ENCODE measurements around the gene ATG7.

- TF ChIP-seq ZC3H11A (IDR thresholded peaks at IDR 0.05) (no peak), POLR2A (IDR thresholded peaks at IDR 0.05; ENCODE audit: low read length) (no peak), TP53 (CRISPR knock-in tag; IDR thresholded peaks at IDR 0.05) (no peak)
- TF ChIP-seq, protein P1, sequence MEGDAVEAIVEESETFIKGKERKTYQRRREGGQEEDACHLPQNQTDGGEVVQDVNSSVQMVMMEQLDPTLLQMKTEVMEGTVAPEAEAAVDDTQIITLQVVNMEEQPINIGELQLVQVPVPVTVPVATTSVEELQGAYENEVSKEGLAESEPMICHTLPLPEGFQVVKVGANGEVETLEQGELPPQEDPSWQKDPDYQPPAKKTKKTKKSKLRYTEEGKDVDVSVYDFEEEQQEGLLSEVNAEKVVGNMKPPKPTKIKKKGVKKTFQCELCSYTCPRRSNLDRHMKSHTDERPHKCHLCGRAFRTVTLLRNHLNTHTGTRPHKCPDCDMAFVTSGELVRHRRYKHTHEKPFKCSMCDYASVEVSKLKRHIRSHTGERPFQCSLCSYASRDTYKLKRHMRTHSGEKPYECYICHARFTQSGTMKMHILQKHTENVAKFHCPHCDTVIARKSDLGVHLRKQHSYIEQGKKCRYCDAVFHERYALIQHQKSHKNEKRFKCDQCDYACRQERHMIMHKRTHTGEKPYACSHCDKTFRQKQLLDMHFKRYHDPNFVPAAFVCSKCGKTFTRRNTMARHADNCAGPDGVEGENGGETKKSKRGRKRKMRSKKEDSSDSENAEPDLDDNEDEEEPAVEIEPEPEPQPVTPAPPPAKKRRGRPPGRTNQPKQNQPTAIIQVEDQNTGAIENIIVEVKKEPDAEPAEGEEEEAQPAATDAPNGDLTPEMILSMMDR (IDR thresholded peaks at IDR 0.05): no peak
Observed at GRCh38 chr3:11592445-11593298, 320.5 kb downstream of the ATG7 start.

Data from A549 (cell line).